Measurements from ENCODE around the gene FAF1.

Gene FAF1

GRCh38 chr1:50620680-50621329 lies 339.3 kb downstream of the FAF1 start:
- Mint-ChIP-seq H3K36me3 (ENCODE audit: low read depth) (peaks cover 15% of the 10 kb centered on the region), H3K4me1 (ENCODE audit: low read depth) (no peaks in the 10 kb centered on the region), H3K4me3 (no peak overlapping the region), H3K27ac (no peak overlapping the region), H3K27me3 (no peaks in the 10 kb centered on the region), H3K9me3 (no peaks in the 10 kb centered on the region)
- intact Hi-C loops (cut with micrococcal nuclease): no loop called here

DNA sequence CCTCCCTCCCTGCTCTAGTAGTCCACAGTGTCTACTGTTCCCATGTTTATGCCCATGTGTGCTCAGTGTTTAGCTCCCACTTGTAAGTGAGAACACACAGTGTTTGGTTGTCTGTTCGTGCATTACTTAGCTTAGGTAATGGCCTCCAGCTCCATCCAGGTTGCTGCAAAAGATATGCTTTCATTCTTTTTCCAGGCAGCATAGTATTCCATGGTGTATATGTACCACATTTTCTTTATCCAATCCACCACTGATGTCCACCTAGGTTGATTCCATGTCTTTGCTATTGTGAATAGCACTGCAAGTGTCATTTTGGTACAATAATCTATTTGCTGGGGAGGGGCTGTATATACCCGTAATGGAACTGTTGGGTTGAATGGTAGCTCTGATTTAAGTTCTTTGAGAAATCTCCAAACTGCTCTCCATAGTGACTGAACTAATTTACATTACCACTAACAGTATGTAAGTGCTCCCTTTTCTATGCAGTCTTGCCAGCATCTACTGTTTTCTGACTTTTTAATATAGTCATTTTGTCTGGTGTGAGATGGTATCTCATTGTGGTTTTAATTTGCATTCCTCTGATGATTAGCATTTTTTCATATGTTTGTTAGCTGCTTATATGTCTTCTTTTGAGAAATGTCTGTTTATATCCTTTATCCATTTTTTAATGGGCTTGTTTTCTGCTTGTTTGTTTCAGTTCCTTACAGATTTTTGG lies 344.9 kb downstream of the FAF1 start:
- intact Hi-C loops (cut with micrococcal nuclease): no loop called here
- Mint-ChIP-seq H3K4me1 (ENCODE audit: low read depth) (no peaks in the 10 kb centered on the region), H3K9me3 (no peaks in the 10 kb centered on the region), H3K27me3 (no peaks in the 10 kb centered on the region), H3K27ac (no peak overlapping the region), H3K36me3 (ENCODE audit: low read depth) (peaks cover 6% of the 10 kb centered on the region), H3K4me3 (no peak overlapping the region)

- no peaks in the 10 kb centered on the region for H3K27me3 Mint-ChIP-seq
- H3K4me3 Mint-ChIP-seq: no peak overlapping the region
- H3K9me3 Mint-ChIP-seq: no peaks in the 10 kb centered on the region
- intact Hi-C loops (cut with micrococcal nuclease): no loop called here
- no peak overlapping the region for H3K27ac Mint-ChIP-seq
- H3K4me1 Mint-ChIP-seq (ENCODE audit: low read depth): no peaks in the 10 kb centered on the region
- H3K36me3 Mint-ChIP-seq (ENCODE audit: low read depth): peaks cover 5% of the 10 kb centered on the region
Measured at GRCh38 chr1:50611675-50612074, 348.4 kb downstream of the FAF1 start.

- H3K4me1 Mint-ChIP-seq (ENCODE audit: low read depth): no peaks in the 10 kb centered on the region
- intact Hi-C loops (cut with micrococcal nuclease): no loop called here
- no peak overlapping the region for H3K27ac Mint-ChIP-seq
- peaks cover 5% of the 10 kb centered on the region for H3K36me3 Mint-ChIP-seq (ENCODE audit: low read depth)
- H3K27me3 Mint-ChIP-seq: no peaks in the 10 kb centered on the region
- H3K4me3 Mint-ChIP-seq: no peak overlapping the region
- H3K9me3 Mint-ChIP-seq: no peaks in the 10 kb centered on the region
Measured at GRCh38 chr1:50610563-50610962, 349.5 kb downstream of the FAF1 start.

- H3K27ac Mint-ChIP-seq: no peak overlapping the region
- intact Hi-C loops (cut with micrococcal nuclease): no loop called here
- no peaks in the 10 kb centered on the region for H3K27me3 Mint-ChIP-seq
- no peaks in the 10 kb centered on the region for H3K9me3 Mint-ChIP-seq
- H3K36me3 Mint-ChIP-seq (ENCODE audit: low read depth): peaks cover 5% of the 10 kb centered on the region
- no peaks in the 10 kb centered on the region for H3K4me1 Mint-ChIP-seq (ENCODE audit: low read depth)
- no peak overlapping the region for H3K4me3 Mint-ChIP-seq
Measured at GRCh38 chr1:50609508-50609907, 350.6 kb downstream of the FAF1 start.

GRCh38 chr1:50605186-50605875 lies 354.7 kb downstream of the FAF1 start:
- no peaks in the 10 kb centered on the region for H3K27me3 Mint-ChIP-seq
- no peaks in the 10 kb centered on the region for H3K4me1 Mint-ChIP-seq (ENCODE audit: low read depth)
- H3K36me3 Mint-ChIP-seq (ENCODE audit: low read depth): no peaks in the 10 kb centered on the region
- H3K4me3 Mint-ChIP-seq: no peak overlapping the region
- H3K9me3 Mint-ChIP-seq: no peaks in the 10 kb centered on the region
- no peak overlapping the region for H3K27ac Mint-ChIP-seq
- intact Hi-C loops (cut with micrococcal nuclease): loop anchor here (1.0 kb wide), 1 partner anchor 237 kb away; no protein-coding TSS in a partner anchor

GRCh38 chr1:50604580-50604979 lies 355.5 kb downstream of the FAF1 start:
- intact Hi-C loops (cut with micrococcal nuclease): no loop called here
- Mint-ChIP-seq H3K27me3 (no peaks in the 10 kb centered on the region), H3K9me3 (no peaks in the 10 kb centered on the region), H3K4me3 (no peak overlapping the region), H3K36me3 (ENCODE audit: low read depth) (no peaks in the 10 kb centered on the region), H3K4me1 (ENCODE audit: low read depth) (no peaks in the 10 kb centered on the region), H3K27ac (no peak overlapping the region)

DNA sequence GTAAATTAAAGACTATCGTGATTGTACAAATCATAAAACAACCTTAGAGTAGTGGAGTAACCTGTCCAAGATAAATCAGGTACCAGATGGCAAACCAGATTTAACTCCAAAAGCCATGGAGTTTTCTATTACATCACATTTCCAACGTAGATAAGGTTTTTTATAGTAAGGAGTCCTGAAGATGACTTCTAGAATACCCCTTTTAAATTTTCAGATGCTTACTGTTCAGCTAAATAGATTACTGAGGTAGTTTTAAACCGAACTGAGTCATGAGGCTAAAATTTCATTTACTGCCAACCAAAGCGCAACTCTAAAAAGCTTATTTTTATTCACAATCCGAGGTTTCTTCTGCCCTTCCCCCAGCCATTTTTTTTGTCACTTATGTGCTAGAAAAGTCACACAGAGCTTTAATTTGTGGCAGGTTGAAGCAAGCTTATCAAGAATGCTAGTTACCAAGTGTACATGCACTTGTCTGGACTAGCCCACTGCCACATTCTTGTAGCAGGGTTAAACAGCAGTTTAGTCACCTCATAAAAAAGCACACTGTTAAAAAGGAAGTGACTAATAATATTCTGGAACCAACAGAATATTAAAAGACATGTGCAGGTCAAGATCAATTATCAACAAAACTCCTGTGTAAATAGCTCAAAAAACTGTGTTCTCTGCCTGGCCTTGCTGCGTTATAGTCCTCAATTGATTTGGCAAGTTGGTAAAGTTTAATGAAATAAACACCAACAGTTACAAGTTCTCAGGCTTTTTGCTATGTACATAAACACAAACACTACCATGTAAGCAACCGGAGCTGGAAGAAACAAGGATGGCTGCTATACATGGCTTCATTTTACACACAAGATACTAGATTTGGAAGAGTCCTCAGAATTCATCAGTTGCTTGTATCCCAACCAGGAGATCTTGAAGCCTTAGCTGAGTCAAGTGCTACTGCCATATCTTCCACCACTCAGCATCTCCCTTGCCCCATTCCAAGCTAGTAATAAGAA lies 356.5 kb downstream of the FAF1 start:
- Mint-ChIP-seq H3K9me3 (no peaks in the 10 kb centered on the region), H3K4me3 (no peak overlapping the region), H3K4me1 (ENCODE audit: low read depth) (no peaks in the 10 kb centered on the region), H3K36me3 (ENCODE audit: low read depth) (no peaks in the 10 kb centered on the region), H3K27me3 (no peaks in the 10 kb centered on the region), H3K27ac (no peak overlapping the region)
- intact Hi-C loops (cut with micrococcal nuclease): no loop called here

GRCh38 chr1:50599546-50599945 lies 360.5 kb downstream of the FAF1 start:
- H3K4me3 Mint-ChIP-seq: no peak overlapping the region
- no peaks in the 10 kb centered on the region for H3K36me3 Mint-ChIP-seq (ENCODE audit: low read depth)
- H3K27ac Mint-ChIP-seq: no peak overlapping the region
- H3K9me3 Mint-ChIP-seq: no peaks in the 10 kb centered on the region
- H3K4me1 Mint-ChIP-seq (ENCODE audit: low read depth): no peaks in the 10 kb centered on the region
- intact Hi-C loops (cut with micrococcal nuclease): no loop called here
- H3K27me3 Mint-ChIP-seq: no peaks in the 10 kb centered on the region

GRCh38 chr1:50595874-50596273 lies 364.2 kb downstream of the FAF1 start:
- intact Hi-C loops (cut with micrococcal nuclease): no loop called here
- H3K9me3 Mint-ChIP-seq: no peaks in the 10 kb centered on the region
- H3K4me1 Mint-ChIP-seq (ENCODE audit: low read depth): no peaks in the 10 kb centered on the region
- H3K27me3 Mint-ChIP-seq: no peaks in the 10 kb centered on the region
- no peak overlapping the region for H3K27ac Mint-ChIP-seq
- H3K36me3 Mint-ChIP-seq (ENCODE audit: low read depth): peaks cover 21% of the 10 kb centered on the region
- no peak overlapping the region for H3K4me3 Mint-ChIP-seq

DNA sequence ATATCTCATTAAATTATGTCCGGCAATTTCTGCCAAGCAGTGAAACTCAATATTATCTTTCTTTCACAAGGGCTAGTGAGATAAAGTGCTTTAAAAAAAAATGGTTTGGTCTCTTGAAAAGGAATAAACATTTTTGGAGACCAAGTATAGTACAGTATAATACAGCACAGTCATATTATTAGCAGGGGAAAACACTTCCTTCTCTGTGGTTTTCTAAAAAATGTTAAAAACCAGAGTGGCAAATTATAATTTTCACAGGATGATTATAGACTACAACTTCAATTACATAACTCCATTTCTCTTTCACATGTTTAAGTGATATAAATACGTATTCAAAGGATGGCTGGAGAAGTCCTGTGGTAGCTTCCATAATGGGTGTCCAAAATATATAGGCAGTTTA lies 366.6 kb downstream of the FAF1 start:
- H3K27me3 Mint-ChIP-seq: no peaks in the 10 kb centered on the region
- no peak overlapping the region for H3K4me3 Mint-ChIP-seq
- no peaks in the 10 kb centered on the region for H3K9me3 Mint-ChIP-seq
- H3K36me3 Mint-ChIP-seq (ENCODE audit: low read depth): peaks cover 43% of the 10 kb centered on the region
- intact Hi-C loops (cut with micrococcal nuclease): no loop called here
- H3K4me1 Mint-ChIP-seq (ENCODE audit: low read depth): no peaks in the 10 kb centered on the region
- H3K27ac Mint-ChIP-seq: no peak overlapping the region

DNA sequence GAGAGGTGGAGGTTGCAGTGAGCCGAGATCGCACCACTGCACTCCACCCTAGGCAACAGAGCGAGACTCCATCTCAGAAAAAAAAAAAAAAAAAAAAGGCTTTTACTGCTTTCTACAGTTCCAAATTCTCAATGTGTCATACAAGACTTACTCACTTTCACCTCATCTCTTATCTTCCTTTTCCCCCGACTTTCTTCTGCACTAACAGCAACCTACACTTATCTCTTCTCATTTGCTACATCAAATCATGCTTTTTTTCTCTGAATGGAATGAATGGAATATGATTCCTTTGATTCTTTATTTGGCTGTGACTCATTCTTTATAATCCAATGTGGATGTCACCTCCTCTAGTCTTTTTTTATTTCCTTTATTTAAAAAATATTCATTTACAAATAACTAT lies 368.5 kb downstream of the FAF1 start:
- no peak overlapping the region for H3K27ac Mint-ChIP-seq
- H3K4me3 Mint-ChIP-seq: no peak overlapping the region
- no peaks in the 10 kb centered on the region for H3K4me1 Mint-ChIP-seq (ENCODE audit: low read depth)
- no peaks in the 10 kb centered on the region for H3K9me3 Mint-ChIP-seq
- peaks cover 59% of the 10 kb centered on the region for H3K36me3 Mint-ChIP-seq (ENCODE audit: low read depth)
- intact Hi-C loops (cut with micrococcal nuclease): no loop called here
- no peaks in the 10 kb centered on the region for H3K27me3 Mint-ChIP-seq

DNA sequence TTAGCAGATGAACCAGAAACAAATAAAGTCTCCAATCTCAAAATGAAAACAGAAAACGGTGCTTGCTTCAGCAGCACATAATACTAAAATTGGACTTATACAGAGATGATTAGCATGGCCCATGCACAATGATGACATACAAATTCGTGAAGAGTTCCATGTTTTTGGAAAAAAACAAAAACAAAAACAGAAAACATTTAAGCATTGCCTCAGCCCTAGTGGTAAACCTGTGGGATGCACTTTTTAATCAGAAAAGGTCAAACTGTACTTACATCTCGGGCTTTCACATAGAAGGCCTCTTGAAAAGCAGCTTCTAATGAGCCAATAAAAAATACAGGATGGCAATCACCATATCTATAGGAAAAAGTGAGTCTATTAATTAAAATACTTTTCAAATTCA lies 377.7 kb downstream of the FAF1 start:
- intact Hi-C loops (cut with micrococcal nuclease): no loop called here
- H3K27me3 Mint-ChIP-seq: no peaks in the 10 kb centered on the region
- H3K36me3 Mint-ChIP-seq (ENCODE audit: low read depth): peaks cover 38% of the 10 kb centered on the region
- H3K4me1 Mint-ChIP-seq (ENCODE audit: low read depth): no peaks in the 10 kb centered on the region
- H3K27ac Mint-ChIP-seq: no peak overlapping the region
- no peaks in the 10 kb centered on the region for H3K9me3 Mint-ChIP-seq
- no peak overlapping the region for H3K4me3 Mint-ChIP-seq
